ENCODE data around the gene TCOF1.

DNA sequence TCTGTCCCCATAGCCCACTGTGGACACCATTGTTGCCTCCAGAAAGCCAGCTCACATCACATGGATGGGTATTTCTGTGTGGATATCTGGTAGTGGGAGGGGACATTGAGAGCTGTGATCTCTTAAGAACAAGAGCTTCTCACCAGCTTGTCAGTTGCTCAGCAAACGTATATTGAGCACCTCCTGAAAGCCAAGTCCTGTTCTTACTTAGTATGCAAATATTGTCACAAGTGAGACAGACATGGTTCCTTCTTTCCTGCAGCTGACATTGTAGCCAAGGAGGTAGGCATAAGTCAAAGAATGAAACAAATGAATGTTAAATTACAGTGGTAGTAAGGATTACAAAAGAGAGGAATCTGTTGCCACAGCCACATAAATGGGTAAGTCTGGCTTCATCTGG, 3.8 kb downstream of the TCOF1 start:
- TF ChIP-seq, protein P1, sequence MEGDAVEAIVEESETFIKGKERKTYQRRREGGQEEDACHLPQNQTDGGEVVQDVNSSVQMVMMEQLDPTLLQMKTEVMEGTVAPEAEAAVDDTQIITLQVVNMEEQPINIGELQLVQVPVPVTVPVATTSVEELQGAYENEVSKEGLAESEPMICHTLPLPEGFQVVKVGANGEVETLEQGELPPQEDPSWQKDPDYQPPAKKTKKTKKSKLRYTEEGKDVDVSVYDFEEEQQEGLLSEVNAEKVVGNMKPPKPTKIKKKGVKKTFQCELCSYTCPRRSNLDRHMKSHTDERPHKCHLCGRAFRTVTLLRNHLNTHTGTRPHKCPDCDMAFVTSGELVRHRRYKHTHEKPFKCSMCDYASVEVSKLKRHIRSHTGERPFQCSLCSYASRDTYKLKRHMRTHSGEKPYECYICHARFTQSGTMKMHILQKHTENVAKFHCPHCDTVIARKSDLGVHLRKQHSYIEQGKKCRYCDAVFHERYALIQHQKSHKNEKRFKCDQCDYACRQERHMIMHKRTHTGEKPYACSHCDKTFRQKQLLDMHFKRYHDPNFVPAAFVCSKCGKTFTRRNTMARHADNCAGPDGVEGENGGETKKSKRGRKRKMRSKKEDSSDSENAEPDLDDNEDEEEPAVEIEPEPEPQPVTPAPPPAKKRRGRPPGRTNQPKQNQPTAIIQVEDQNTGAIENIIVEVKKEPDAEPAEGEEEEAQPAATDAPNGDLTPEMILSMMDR (IDR thresholded peaks at IDR 0.05), result no peak
- TF ChIP-seq POLR2A (IDR thresholded peaks at IDR 0.05), result no peak
